ENCODE results near the gene MESP1.

DNA sequence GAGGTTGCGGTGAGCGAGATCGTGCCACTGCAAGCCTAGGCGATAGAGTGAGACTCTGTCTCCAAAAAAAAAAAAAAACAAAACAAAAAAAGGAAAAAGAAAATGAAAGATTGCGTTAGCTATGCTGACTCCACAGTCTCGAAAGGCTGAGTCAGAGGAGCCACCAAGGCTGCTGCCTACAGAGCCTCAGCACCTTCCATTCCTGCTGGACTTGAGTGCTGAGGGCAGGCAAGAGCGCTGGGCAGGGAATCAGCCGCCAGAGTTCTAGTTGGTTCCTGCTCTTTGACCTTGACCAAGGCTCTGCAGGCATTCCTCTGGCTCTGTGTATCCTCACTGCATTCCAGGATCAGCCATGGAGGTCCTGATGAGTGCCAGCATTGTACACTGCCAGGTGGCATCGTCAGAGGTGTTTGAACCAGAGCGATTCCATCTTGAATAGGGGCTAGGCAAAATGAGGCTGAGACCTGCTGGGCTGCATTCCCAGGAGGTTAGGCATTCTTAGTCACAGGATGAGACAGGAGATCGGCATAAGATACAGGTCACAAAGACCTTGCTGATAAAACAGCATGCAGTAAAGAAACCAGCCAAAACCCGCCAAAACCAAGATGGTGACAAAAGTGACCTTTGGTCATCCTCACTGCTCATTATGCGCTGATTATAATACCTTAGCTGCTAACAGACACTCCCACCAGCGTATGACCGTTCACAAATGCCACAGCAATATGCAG lies 31.0 kb upstream of the MESP1 start:
- TF ChIP-seq, protein P1, sequence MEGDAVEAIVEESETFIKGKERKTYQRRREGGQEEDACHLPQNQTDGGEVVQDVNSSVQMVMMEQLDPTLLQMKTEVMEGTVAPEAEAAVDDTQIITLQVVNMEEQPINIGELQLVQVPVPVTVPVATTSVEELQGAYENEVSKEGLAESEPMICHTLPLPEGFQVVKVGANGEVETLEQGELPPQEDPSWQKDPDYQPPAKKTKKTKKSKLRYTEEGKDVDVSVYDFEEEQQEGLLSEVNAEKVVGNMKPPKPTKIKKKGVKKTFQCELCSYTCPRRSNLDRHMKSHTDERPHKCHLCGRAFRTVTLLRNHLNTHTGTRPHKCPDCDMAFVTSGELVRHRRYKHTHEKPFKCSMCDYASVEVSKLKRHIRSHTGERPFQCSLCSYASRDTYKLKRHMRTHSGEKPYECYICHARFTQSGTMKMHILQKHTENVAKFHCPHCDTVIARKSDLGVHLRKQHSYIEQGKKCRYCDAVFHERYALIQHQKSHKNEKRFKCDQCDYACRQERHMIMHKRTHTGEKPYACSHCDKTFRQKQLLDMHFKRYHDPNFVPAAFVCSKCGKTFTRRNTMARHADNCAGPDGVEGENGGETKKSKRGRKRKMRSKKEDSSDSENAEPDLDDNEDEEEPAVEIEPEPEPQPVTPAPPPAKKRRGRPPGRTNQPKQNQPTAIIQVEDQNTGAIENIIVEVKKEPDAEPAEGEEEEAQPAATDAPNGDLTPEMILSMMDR (conservative IDR thresholded peaks at IDR 0.05; ENCODE audit: low read depth, low read length): no peak
- TF ChIP-seq POLR2A (IDR thresholded peaks at IDR 0.05; ENCODE audit: low read depth, low read length): no peak
- TF ChIP-seq RCOR1 (IDR thresholded peaks at IDR 0.05; ENCODE audit: insufficient replicate concordance, low read length): no peak
- no peak for TF ChIP-seq RFX5 (IDR thresholded peaks at IDR 0.05; ENCODE audit: low read depth, low read length)
- TF ChIP-seq SMC3 (IDR thresholded peaks at IDR 0.05; ENCODE audit: low read depth, low read length): no peak
- no peak for TF ChIP-seq MXI1 (IDR thresholded peaks at IDR 0.05; ENCODE audit: borderline replicate concordance, low read depth, low read length)
